ENCODE measurements around the gene INTU.
A peak's percentile ranks its signal among the peaks of the same experiment; 100 is the strongest.
"Not testable (repeated sequence)": the region's sequence is repeated elsewhere in the genome, so short reads cannot be mapped to it uniquely, and the experiment has no call there.

Gene INTU

DNA sequence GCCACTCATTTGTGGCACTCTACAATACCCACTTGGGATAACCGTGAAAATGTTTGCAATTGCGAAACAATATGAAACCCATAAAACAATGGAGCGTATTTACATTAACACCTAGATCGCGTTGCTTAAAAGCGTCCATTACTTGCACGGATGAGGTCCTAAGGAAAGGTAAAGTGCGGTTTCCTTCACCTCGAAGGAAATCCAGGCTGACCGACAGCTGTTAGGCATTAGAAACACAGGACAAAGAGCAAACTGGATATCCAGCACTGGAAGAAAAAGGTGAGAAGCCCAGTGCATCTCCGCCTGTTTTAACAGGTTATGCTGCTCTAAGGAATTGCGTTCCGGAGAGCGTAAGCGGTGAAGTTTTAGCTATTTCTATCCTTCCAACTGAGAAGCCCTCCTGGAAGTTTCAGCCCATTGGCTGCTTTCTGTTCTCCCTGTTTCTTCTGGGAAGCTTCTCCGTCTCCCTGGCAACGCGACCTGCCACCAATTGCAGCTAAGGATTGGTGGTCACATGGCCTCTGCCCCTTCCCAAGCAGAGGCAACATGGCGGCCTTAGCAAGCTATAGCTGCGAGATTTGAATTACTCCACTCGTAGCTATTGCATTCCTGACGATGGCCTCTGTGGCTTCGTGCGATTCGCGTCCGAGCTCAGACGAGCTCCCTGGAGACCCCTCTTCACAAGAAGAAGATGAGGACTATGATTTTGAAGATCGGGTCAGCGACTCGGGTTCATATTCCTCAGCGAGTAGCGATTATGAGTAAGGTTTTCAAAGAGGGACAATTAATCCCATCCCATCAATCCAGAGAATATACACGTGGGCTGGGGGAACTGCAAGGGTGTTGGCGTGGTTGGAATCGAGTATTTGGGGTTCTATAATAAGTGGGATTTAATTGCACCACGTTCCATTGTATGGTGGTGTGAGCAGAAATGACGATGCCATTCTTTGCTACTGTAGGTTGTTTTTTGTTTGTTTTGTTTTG, at the start of gene INTU:
Gene INTU (plus strand): TSS at position 538 of the 984 bp plus-strand sequence. CDS start 78 bp downstream, at position 616.
- TF ChIP-seq, protein P1, sequence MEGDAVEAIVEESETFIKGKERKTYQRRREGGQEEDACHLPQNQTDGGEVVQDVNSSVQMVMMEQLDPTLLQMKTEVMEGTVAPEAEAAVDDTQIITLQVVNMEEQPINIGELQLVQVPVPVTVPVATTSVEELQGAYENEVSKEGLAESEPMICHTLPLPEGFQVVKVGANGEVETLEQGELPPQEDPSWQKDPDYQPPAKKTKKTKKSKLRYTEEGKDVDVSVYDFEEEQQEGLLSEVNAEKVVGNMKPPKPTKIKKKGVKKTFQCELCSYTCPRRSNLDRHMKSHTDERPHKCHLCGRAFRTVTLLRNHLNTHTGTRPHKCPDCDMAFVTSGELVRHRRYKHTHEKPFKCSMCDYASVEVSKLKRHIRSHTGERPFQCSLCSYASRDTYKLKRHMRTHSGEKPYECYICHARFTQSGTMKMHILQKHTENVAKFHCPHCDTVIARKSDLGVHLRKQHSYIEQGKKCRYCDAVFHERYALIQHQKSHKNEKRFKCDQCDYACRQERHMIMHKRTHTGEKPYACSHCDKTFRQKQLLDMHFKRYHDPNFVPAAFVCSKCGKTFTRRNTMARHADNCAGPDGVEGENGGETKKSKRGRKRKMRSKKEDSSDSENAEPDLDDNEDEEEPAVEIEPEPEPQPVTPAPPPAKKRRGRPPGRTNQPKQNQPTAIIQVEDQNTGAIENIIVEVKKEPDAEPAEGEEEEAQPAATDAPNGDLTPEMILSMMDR (IDR thresholded peaks at IDR 0.05; ENCODE audit: insufficient read depth, low read length, poor library complexity, severe bottlenecking) = no peak
- TF ChIP-seq EZH2phosphoT487 (conservative IDR thresholded peaks at IDR 0.05; ENCODE audit: low read length) = no peak
- Histone ChIP-seq H3K27ac (ENCODE audit: low read depth, low read length) (no peak within 1 kb of the TSS), H2AFZ (ENCODE audit: low read depth, low read length, severe bottlenecking) (no peak within 1 kb of the TSS), H3K27me3 (ENCODE audit: low read length) (no peaks in the 10 kb centered on the region), H3K36me3 (ENCODE audit: low read length) (no peaks in the 10 kb centered on the region), H3K9me3 (ENCODE audit: insufficient read depth, low read length) (no peaks in the 10 kb centered on the region), H3K9me2 (replicated peaks; ENCODE audit: insufficient read depth, low read length) (no peaks in the 10 kb centered on the region), H3K79me2 (ENCODE audit: insufficient read depth, low read length) (no peaks in the 10 kb centered on the region), H3K9ac (ENCODE audit: low read length) (no peak within 1 kb of the TSS), H3K4me2 (ENCODE audit: low read depth, low read length, poor library complexity, severe bottlenecking) (no peak within 1 kb of the TSS), H3K4me3 (ENCODE audit: insufficient read depth, low read length, poor library complexity, severe bottlenecking) (no peak within 1 kb of the TSS), H3F3A (ENCODE audit: insufficient read depth) (no peaks in the 10 kb centered on the region), H4K20me1 (ENCODE audit: low read depth, low read length) (no peaks in the 10 kb centered on the region)

DNA sequence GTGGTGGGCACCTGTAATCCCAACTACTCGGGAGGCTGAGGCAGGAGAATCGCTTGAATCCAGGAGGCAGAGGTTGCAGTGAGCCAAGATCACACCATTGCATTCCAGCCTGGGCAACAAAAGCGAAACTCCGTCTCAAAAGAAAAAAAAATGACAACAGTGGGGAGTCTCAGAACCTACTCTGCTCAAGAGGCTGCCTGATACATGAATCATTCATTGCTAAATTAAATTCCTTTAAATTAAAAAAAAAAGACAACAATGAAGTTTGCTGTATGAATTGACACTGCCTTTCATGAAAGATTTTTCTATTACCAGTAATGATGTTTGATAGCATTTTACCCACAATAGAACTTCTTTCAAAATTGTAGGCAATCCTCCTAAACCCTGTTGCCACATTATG, 46.3 kb upstream of the INTU start:
- not testable (repeated sequence) for H3K27ac ChIP-seq (ENCODE audit: low read depth, low read length); H3K9me3 ChIP-seq (ENCODE audit: insufficient read depth, low read length); H3K36me3 ChIP-seq (ENCODE audit: low read length); H3K9ac ChIP-seq (ENCODE audit: low read length); H3F3A ChIP-seq (ENCODE audit: insufficient read depth); H3K79me2 ChIP-seq (ENCODE audit: insufficient read depth, low read length); H3K27me3 ChIP-seq (ENCODE audit: low read length); H3K4me2 ChIP-seq (ENCODE audit: low read depth, low read length, poor library complexity, severe bottlenecking); H4K20me1 ChIP-seq (ENCODE audit: low read depth, low read length); H2AFZ ChIP-seq (ENCODE audit: low read depth, low read length, severe bottlenecking); H3K9me2 ChIP-seq (replicated peaks; ENCODE audit: insufficient read depth, low read length); H3K4me3 ChIP-seq (ENCODE audit: insufficient read depth, low read length, poor library complexity, severe bottlenecking)

DNA sequence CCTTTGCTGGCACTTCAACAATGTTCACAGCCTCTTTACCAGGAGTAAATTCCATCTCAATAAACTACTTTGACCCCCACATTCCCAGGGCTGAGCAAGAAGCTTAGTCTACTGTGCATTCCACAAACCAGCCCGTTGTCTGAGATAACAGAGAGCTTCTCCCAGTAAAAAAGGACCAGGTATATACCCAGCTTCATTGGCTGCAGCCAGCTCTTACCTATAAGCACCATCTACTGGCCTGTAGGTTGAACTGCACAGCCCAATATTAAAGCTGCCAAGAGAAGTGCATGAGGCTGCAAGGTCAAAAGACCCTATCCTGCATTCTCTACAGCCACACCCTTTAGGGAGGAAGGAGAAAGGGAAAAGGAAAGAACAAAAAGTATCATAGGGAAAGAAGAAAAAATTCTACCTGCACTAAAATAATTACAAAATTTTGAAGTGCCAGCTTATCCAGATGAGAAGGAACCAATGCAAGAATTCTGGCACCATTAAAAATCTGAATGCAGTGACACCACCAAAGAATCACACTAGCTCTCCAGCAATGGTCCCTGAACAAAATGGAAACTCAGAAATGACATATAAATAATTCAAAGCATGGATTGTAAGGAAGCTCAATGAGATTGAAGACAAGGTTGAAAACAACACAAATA, 45.7 kb upstream of the INTU start:
- no peak overlapping the region for H3K9ac ChIP-seq (ENCODE audit: low read length)
- no peaks in the 10 kb centered on the region for H3K27me3 ChIP-seq (ENCODE audit: low read length)
- TF ChIP-seq, protein P1 (IDR thresholded peaks at IDR 0.05; ENCODE audit: insufficient read depth, low read length, poor library complexity, severe bottlenecking) = peak; percentile 21
- TF ChIP-seq EZH2phosphoT487 (conservative IDR thresholded peaks at IDR 0.05; ENCODE audit: low read length) = no peak
- H3K79me2 ChIP-seq (ENCODE audit: insufficient read depth, low read length) = no peaks in the 10 kb centered on the region
- no peaks in the 10 kb centered on the region for H3K9me3 ChIP-seq (ENCODE audit: insufficient read depth, low read length)
- H3K36me3 ChIP-seq (ENCODE audit: low read length) = no peaks in the 10 kb centered on the region
- no peaks in the 10 kb centered on the region for H4K20me1 ChIP-seq (ENCODE audit: low read depth, low read length)
- H2AFZ ChIP-seq (ENCODE audit: low read depth, low read length, severe bottlenecking) = no peak overlapping the region
- no peaks in the 10 kb centered on the region for H3K9me2 ChIP-seq (replicated peaks; ENCODE audit: insufficient read depth, low read length)
- H3K4me2 ChIP-seq (ENCODE audit: low read depth, low read length, poor library complexity, severe bottlenecking) = no peak overlapping the region
- H3F3A ChIP-seq (ENCODE audit: insufficient read depth) = no peaks in the 10 kb centered on the region
- H3K4me3 ChIP-seq (ENCODE audit: insufficient read depth, low read length, poor library complexity, severe bottlenecking) = no peak overlapping the region
- no peak overlapping the region for H3K27ac ChIP-seq (ENCODE audit: low read depth, low read length)

DNA sequence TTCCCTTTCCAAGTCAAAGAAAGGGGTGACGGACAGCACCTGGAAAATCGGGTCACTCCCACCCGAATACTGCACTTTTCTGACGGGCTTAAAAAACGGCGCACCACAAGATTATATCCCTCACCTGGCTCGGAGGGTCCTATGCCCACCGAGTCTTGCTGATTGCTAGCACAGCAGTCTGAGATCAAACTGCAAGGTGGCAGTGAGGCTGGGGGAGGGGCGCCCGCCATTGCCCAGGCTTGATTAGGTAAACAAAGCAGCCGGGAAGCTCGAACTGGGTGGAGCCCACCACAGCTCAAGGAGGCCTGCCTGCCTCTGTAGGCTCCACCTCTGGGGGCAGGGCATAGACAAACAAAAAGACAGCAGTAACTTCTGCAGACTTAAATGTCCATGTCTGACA, 43.6 kb upstream of the INTU start:
- H3K27me3 ChIP-seq (ENCODE audit: low read length); H3K27ac ChIP-seq (ENCODE audit: low read depth, low read length); H3K9me3 ChIP-seq (ENCODE audit: insufficient read depth, low read length); H3F3A ChIP-seq (ENCODE audit: insufficient read depth); H3K79me2 ChIP-seq (ENCODE audit: insufficient read depth, low read length); H3K36me3 ChIP-seq (ENCODE audit: low read length); H3K9me2 ChIP-seq (replicated peaks; ENCODE audit: insufficient read depth, low read length); H3K4me3 ChIP-seq (ENCODE audit: insufficient read depth, low read length, poor library complexity, severe bottlenecking); H3K9ac ChIP-seq (ENCODE audit: low read length); H3K4me2 ChIP-seq (ENCODE audit: low read depth, low read length, poor library complexity, severe bottlenecking); H2AFZ ChIP-seq (ENCODE audit: low read depth, low read length, severe bottlenecking); H4K20me1 ChIP-seq (ENCODE audit: low read depth, low read length): not testable (repeated sequence)

Data from SU-DHL-6 (cell line).